Heart left ventricle (tissue), 16 donors: ENCODE measurements around the gene KCNK17. TPM values are rescaled to one million over a fixed set of nuclear protein-coding genes. Genes with fewer than 3 reads are reported as not detected.

Experiments
- ATAC-seq, 4 donors: fragments of 200-7000 bp; cut with Tn5 transposase; one replicate each; pipeline ENCODE4 v1.9.1; 2020 to 2022; ENCODE audit warnings: moderate library complexity in 4 of 4, mild to moderate bottlenecking in 3 of 4, moderate number of reproducible peaks in 1 of 4
- DNase-seq, 5 donors: peaks; one replicate each; pipeline ENCODE4 v3.0.0-alpha.2; 2020
- H3K27ac ChIP-seq, 12 donors: fragments of 200-600 bp; sonication (generic) in 4 of 12; one replicate each; pipeline versions ENCODE4 v1.5.0 to v1.8.0; 2016 to 2022; ENCODE audit warnings: mild to moderate bottlenecking in 2 of 12
- H3K27me3 ChIP-seq, 9 donors: fragments of 200-600 bp; sonication (generic) in 2 of 9; one replicate each; pipeline versions ENCODE4 v1.5.1 to v1.8.0; 2016 to 2022; ENCODE audit warnings: mild to moderate bottlenecking in 3 of 9
- H3K36me3 ChIP-seq, 9 donors: fragments of 200-600 bp; sonication (generic) in 2 of 9; one replicate each; pipeline versions ENCODE4 v1.5.0 to v1.8.0; 2018 to 2022; ENCODE audit warnings: mild to moderate bottlenecking in 2 of 9
- H3K4me1 ChIP-seq, 12 donors: fragments of 200-600 bp; sonication (generic) in 4 of 12; one replicate each; pipeline versions ENCODE4 v1.5.0 to v1.8.0; 2016 to 2022; ENCODE audit warnings: mild to moderate bottlenecking in 3 of 12
- H3K4me3 ChIP-seq, 12 donors: fragments of 200-600 bp; sonication (generic) in 4 of 12; one replicate each; pipeline versions ENCODE4 v1.5.0 to v1.8.0; 2017 to 2022; ENCODE audit warnings: mild to moderate bottlenecking in 9 of 12, moderate library complexity in 4 of 12
- H3K9me3 ChIP-seq, 12 donors: fragments of 200-600 bp; sonication (generic) in 4 of 12; one replicate each; pipeline versions ENCODE4 v1.5.0 to v1.8.0; 2016 to 2022; ENCODE audit warnings: mild to moderate bottlenecking in 1 of 12
- POLR2A ChIP-seq, 2 donors: fragments of 450-650 bp; IDR thresholded peaks; one replicate each; pipeline ENCODE4 v1.6.1; 2017; ENCODE audit warnings: antibody characterized with exemption in 2 of 2, mild to moderate bottlenecking in 2 of 2, moderate library complexity in 2 of 2
- WGBS, 4 donors: extraction: QIAGEN DNeasy Blood & Tissue Kit in 2 of 4; methylation state at CpG; one replicate each; pipeline versions ENCODE4 v1.1.5 to v1.1.7; 2013 to 2018; 5-methylcytosine and 5-hydroxymethylcytosine counted together
- intact Hi-C, 10 donors: fragments of 100-400 bp; cut with DNase I; formaldehyde crosslinking; loops; one replicate each; pipeline versions ENCODE4 v1.11.1 to v1.14.2; 2022
- polyA plus RNA-seq, 2 donors: library from polyadenylated mRNA; stranded (reverse); fragments of 200-250 nt; gene quantifications; one replicate each; pipeline ENCODE4 v1.2.3, GENCODE V29; 2013
- total RNA-seq, 9 donors: library from RNA; depleted of rRNA in 2 of 9; stranded (reverse); fragments of >200 nt in 2 of 9; fragmentation: NEBNext Ultra II Directional in 3 of 9; extraction: Animal tissue kit (Norgen Biotek cat#: 25700) in 3 of 9; gene quantifications; one replicate each; pipeline versions ENCODE4 v1.1.0 to v1.2.4, GENCODE V29; 2016 to 2023
- TF ChIP-seq, protein P1 (sequence below), 12 donors: fragments of 200-600 bp; sonication (generic) in 4 of 12; IDR thresholded peaks; one replicate each; pipeline versions ENCODE4 v1.5.0 to v1.8.0; 2018 to 2022; ENCODE audit warnings: antibody characterized with exemption in 12 of 12, mild to moderate bottlenecking in 5 of 12
- donor health status: ischemic (EF 13 %, LVEDD 7.1; RV severe dilation, severe dysfunction).
- donor health status: healthy with polysubstance abuse.
- donor health status: DM: no; HTN: yes; CAD: no.
- donor health status: DM: no; HTN: no; CAD: no.
- donor health status: ischemic (EF 25% LVEDD 6.9; RV normal size, moderate dysfunction).
- donor health status: ischemic (EF 25% LVEDD 5.7; RV mildly dilated, moderate dysfunction).
- donor health status: healthy.
- donor health status: DM: yes; HTN: yes; CAD: no.
- donor health status: ischemic (EF 35%, LVEDD 5.7; RV mildly dilated, moderate dysfunction).
- donor health status: nonischemic (EF 11% LVEDD 7.7; RV severe dilation, severe dysfunction).
- donor health status: DM: yes; HTN: yes; CAD: no.
- donor health status: PGD.
- donor health status: ischemic (EF 29% LVEDD 5.4; RV normal size, mild dysfunction).
- donor health status: nonischemic (EF 23%, LVEDD 6.1; RV moderate dilation, normal function).

The KCNK17 gene
- total and polyA plus RNA-seq, 11 donors: 0.06 to 0.36 (median 0.22) TPM; not detected in 5

DNA sequence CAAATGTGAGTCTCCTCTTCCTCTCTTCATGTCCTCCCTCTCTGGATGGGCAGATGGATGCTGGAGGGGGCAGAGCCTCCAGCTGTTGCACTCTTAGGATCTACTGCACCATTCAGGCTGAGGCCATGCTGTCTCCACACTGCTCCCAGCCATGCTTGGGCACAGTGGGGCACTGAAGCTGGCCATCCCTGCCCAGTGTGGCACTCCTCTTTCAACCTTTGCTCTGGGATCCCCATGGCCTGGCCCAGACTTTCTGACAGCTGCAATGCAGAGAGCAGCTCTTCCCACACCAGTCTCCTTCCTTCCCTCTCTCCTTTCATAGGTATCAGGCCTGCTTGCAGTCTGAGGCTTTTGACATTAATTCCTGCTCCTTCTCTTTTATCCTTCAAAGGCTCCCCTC is 9.3 kb downstream of the KCNK17 start:
- DNase-seq (no peak), ATAC-seq (no peak)
- Histone ChIP-seq H3K9me3 (peaks cover 0 to 3% (median 0%) of the 10 kb centered on the region in 12 donors), H3K27ac (no peak overlapping the region), H3K36me3 (no peaks in the 10 kb centered on the region), H3K4me1 (peaks cover 0 to 5% (median 0%) of the 10 kb centered on the region in 12 donors), H3K27me3 (peaks cover 0 to 23% (median 0%) of the 10 kb centered on the region in 9 donors), H3K4me3 (no peak overlapping the region)
- intact Hi-C loops: loop anchor here (5.0 to 10.0 kb wide), 6 partner anchors 138 to 433 kb away; no protein-coding TSS in a partner anchor
- TF ChIP-seq POLR2A (IDR thresholded peaks at IDR 0.05): no peak
- TF ChIP-seq, protein P1, sequence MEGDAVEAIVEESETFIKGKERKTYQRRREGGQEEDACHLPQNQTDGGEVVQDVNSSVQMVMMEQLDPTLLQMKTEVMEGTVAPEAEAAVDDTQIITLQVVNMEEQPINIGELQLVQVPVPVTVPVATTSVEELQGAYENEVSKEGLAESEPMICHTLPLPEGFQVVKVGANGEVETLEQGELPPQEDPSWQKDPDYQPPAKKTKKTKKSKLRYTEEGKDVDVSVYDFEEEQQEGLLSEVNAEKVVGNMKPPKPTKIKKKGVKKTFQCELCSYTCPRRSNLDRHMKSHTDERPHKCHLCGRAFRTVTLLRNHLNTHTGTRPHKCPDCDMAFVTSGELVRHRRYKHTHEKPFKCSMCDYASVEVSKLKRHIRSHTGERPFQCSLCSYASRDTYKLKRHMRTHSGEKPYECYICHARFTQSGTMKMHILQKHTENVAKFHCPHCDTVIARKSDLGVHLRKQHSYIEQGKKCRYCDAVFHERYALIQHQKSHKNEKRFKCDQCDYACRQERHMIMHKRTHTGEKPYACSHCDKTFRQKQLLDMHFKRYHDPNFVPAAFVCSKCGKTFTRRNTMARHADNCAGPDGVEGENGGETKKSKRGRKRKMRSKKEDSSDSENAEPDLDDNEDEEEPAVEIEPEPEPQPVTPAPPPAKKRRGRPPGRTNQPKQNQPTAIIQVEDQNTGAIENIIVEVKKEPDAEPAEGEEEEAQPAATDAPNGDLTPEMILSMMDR (IDR thresholded peaks at IDR 0.05): no peak

DNA sequence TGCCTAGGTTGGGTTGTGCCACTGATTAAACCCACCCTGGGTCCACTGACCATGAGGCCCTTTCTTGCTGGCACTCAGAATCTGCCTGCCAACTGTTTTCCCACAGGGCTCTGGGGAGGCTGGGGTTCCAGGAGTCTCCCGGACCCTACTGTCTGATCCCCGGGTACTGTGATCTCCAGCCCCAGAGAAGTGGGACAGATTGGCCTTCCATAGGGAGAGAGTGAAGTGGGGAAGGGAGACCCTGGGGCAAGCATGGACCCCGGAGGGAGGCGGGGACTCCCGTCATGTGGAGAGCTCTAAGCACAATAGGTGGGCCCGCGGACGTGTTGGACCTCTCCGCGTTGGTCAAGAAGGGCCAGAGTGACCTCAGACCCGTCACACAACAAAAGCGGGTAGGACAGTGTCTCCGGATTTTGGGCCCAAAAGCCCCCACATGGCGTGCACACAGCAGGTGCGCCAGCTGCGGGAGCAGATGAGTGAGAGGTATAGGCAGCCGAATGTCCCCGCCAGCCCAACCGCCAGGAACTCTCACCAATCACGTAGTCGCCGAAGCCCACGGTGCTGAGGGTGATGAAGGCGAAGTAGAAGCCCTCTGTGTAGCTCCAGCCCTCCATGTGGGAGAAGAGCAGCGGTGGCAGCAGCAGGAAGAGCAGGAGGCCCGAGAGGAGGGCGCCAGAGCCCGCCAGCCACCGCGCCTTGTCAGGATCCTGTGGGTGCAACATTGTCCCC is 10.6 kb downstream of the KCNK17 start:
- intact Hi-C loops: loop anchor here (1.0 to 10.0 kb wide), 14 partner anchors 136 to 433 kb away; no protein-coding TSS in a partner anchor
- H3K27me3 ChIP-seq: peaks cover 0 to 19% (median 0%) of the 10 kb centered on the region in 9 donors
- 75 to 86% (median 84%) methylated on average over 28 to 30 of the region's 30 CpGs for WGBS, 4 donors
- H3K4me3 ChIP-seq: no peak overlapping the region
- peak in 2 of 4 donors; percentile 5 to 9 for ATAC-seq
- H3K27ac ChIP-seq: no peak overlapping the region
- no peaks in the 10 kb centered on the region for H3K36me3 ChIP-seq
- no peak for DNase-seq
- H3K9me3 ChIP-seq: peaks cover 0 to 3% (median 0%) of the 10 kb centered on the region in 12 donors
- no peak for TF ChIP-seq POLR2A (IDR thresholded peaks at IDR 0.05)
- TF ChIP-seq, protein P1 (IDR thresholded peaks at IDR 0.05): peak in 4 of 12 donors; percentile 4 to 32 (median 10)
- peaks cover 0 to 5% (median 0%) of the 10 kb centered on the region in 12 donors for H3K4me1 ChIP-seq

DNA sequence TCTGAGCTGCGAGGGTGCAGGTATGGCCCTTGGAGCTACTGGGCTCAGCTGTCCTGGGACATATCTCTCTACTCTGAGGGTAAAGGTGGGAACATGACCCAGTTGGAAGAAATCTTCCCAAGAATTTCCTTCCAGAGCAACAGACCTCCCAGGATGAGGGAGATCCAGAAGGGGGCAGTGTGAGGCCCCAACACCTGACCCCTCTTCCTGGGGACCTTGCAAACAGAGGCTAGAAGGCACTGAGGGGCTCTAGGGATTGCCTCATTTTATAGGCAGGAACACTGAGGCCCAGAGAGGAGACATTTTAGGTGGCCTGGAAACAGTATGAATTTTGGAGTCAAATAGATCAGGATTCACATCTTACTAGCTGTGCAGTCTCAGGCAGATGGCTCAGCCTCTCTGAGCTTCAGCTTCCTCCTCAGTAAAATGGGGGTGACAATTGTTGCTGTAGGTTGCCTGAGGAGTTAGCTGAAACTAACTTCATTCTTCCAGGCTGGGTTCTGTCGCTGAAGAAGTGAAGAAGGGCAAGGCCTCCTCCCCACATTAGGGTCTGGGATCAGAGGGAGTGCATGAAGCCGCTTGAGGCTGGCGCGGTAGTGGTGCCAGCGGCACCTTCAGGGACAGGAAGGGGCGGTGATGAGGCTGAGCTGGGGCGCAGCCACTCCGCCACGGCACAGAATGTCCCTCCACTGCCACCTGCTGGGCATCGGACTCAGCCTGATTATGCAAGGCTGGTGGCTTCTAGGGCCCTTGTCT is 11.4 kb downstream of the KCNK17 start:
- H3K36me3 ChIP-seq: no peaks in the 10 kb centered on the region
- peak; percentile 71 to 91 (median 77) for DNase-seq
- no peak for TF ChIP-seq POLR2A (IDR thresholded peaks at IDR 0.05)
- TF ChIP-seq, protein P1 (IDR thresholded peaks at IDR 0.05): peak; percentile 76 to 90 (median 82)

GRCh38 chr6:39302011-39302410 is 12.2 kb downstream of the KCNK17 start:
- H3K4me1 ChIP-seq: peaks cover 0 to 6% (median 3%) of the 10 kb centered on the region in 12 donors
- peaks cover 0 to 19% (median 0%) of the 10 kb centered on the region in 9 donors for H3K27me3 ChIP-seq
- intact Hi-C loops: loop anchor here (2.0 to 10.0 kb wide), 12 partner anchors 135 to 431 kb away; no protein-coding TSS in a partner anchor
- 87 to 93% (median 90%) methylated on average over 2 of the region's 2 CpGs for WGBS, 4 donors
- ATAC-seq (no peak), DNase-seq (no peak)
- TF ChIP-seq, protein P1 (IDR thresholded peaks at IDR 0.05): no peak
- TF ChIP-seq POLR2A (IDR thresholded peaks at IDR 0.05): no peak
- H3K36me3 ChIP-seq: no peaks in the 10 kb centered on the region
- no peak overlapping the region for H3K4me3 ChIP-seq
- H3K9me3 ChIP-seq: peaks cover 0 to 3% (median 0%) of the 10 kb centered on the region in 12 donors
- H3K27ac ChIP-seq: no peak overlapping the region

More for the DNA sequence above, 11.4 kb downstream of the KCNK17 start:
- Histone ChIP-seq H3K27me3 (peaks cover 0 to 19% (median 0%) of the 10 kb centered on the region in 9 donors), H3K4me1 (peaks cover 0 to 5% (median 0%) of the 10 kb centered on the region in 12 donors), H3K4me3 (no peak overlapping the region), H3K27ac (no peak overlapping the region), H3K9me3 (peaks cover 0 to 3% (median 0%) of the 10 kb centered on the region in 12 donors)
- intact Hi-C loops: loop anchor here (1.0 to 10.0 kb wide), 14 partner anchors 136 to 432 kb away; no protein-coding TSS in a partner anchor
- ATAC-seq: peak; percentile 82 to 93 (median 90)
- 8 to 12% (median 8%) methylated on average over 5 to 11 of the region's 11 CpGs for WGBS, 4 donors
